Sigmoid colon (tissue), 4 donors: Measurements from ENCODE around the gene PUSL1.

Experiments
- CTCF ChIP-seq, 4 experiments: fragments of 450-650 bp in 3 of 4; fragments of 200-600 bp in 1 of 4; IDR thresholded peaks; one replicate each; pipeline ENCODE4 v1.5.1; 2016 to 2019; ENCODE audit warnings: antibody characterized with exemption in 4 of 4, mild to moderate bottlenecking in 3 of 4, moderate library complexity in 2 of 4
- POLR2A ChIP-seq, 2 donors: fragments of 450-650 bp; IDR thresholded peaks; one replicate each; pipeline ENCODE4 v1.6.1; 2016; ENCODE audit warnings: antibody characterized with exemption in 2 of 2, mild to moderate bottlenecking in 2 of 2, moderate library complexity in 2 of 2
- POLR2AphosphoS5 ChIP-seq, 4 donors: sonication (generic); formaldehyde crosslinking; IDR thresholded peaks; one replicate each; pipeline ENCODE4 v1.6.1; 2017; ENCODE audit warnings: antibody characterized with exemption in 4 of 4

- TF ChIP-seq CTCF (IDR thresholded peaks at IDR 0.05) (no peak), POLR2A (IDR thresholded peaks at IDR 0.05) (no peak), POLR2AphosphoS5 (IDR thresholded peaks at IDR 0.05) (no peak)
Observed at GRCh38 chr1:1274931-1275431, 33.4 kb upstream of the PUSL1 start.
